Body of pancreas (tissue), 4 donors: ENCODE results near the gene CRYBB1. TPM values are rescaled to one million over a fixed set of nuclear protein-coding genes. Genes with fewer than 3 reads are reported as not detected.
A peak's percentile ranks its signal among the peaks of the same experiment; 100 is the strongest.

ENCODE experiments used
- ATAC-seq: fragments of 150-250 bp; one replicate; pipeline ENCODE4 v1.9.1; 2016
- DNase-seq, 4 donors: peaks; one replicate each; pipeline ENCODE4 v3.0.0-alpha.2; 2019
- H3K27ac ChIP-seq, 4 donors: fragments of 200-600 bp; sonication (generic); 1 replicate in 3 of 4; 2 replicates in 1 of 4; pipeline versions ENCODE4 v1.5.1 to v1.6.1; 2016 to 2019; ENCODE audit warnings: mild to moderate bottlenecking in 1 of 4, mixed read lengths in 1 of 4, moderate library complexity in 1 of 4
- H3K27me3 ChIP-seq, 2 donors: fragments of 200-600 bp; sonication (generic); one replicate each; pipeline ENCODE4 v1.6.0; 2016; ENCODE audit warnings: mild to moderate bottlenecking in 1 of 2
- H3K36me3 ChIP-seq, 2 donors: fragments of 200-600 bp; sonication (generic); replicated peaks in 1 of 2; 2 replicates each; pipeline ENCODE4 v1.5.1; 2016; ENCODE audit warnings: low read depth in 2 of 2; ENCODE audit not compliant: insufficient read depth in 1 of 2
- H3K4me1 ChIP-seq: fragments of 200-600 bp; sonication (generic); one replicate; pipeline ENCODE4 v1.6.0; 2016
- H3K4me3 ChIP-seq, 2 donors: fragments of 200-600 bp; sonication (generic); 1 replicate in 1 of 2; 2 replicates in 1 of 2; pipeline ENCODE4 v1.5.1; 2016 to 2019
- H3K9me3 ChIP-seq, 3 donors: fragments of 200-600 bp; sonication (generic); 1 replicate in 2 of 3; 2 replicates in 1 of 3; pipeline ENCODE4 v1.5.1; 2016
- POLR2A ChIP-seq, 3 donors: fragments of 450-650 bp; IDR thresholded peaks; one replicate each; pipeline ENCODE4 v1.6.1; 2016; ENCODE audit warnings: antibody characterized with exemption in 3 of 3, mild to moderate bottlenecking in 2 of 3
- WGBS, 2 donors: methylation state at CpG; one replicate each; pipeline ENCODE4 v1.1.5; 2017; 5-methylcytosine and 5-hydroxymethylcytosine counted together
- intact Hi-C: fragments of 100-400 bp; cut with DNase I; formaldehyde crosslinking; loops from one replicate; pipeline ENCODE4 v1.15.1; 2023
- total RNA-seq, 2 donors: library from RNA; depleted of rRNA; stranded (reverse); fragments of >200 nt; gene quantifications; one replicate each; pipeline ENCODE4 v1.1.0, GENCODE V29; 2016
- TF ChIP-seq, protein P1 (sequence below), 7 experiments: fragments of 450-650 bp in 4 of 7; fragments of 200-600 bp in 3 of 7; sonication (generic) in 3 of 7; IDR thresholded peaks; one replicate each; pipeline ENCODE4 v1.5.1; 2016 to 2019; ENCODE audit warnings: antibody characterized with exemption in 7 of 7

Gene CRYBB1
- total RNA-seq, 2 donors from 2014 or later: 0.52 TPM; not detected in 1

DNA sequence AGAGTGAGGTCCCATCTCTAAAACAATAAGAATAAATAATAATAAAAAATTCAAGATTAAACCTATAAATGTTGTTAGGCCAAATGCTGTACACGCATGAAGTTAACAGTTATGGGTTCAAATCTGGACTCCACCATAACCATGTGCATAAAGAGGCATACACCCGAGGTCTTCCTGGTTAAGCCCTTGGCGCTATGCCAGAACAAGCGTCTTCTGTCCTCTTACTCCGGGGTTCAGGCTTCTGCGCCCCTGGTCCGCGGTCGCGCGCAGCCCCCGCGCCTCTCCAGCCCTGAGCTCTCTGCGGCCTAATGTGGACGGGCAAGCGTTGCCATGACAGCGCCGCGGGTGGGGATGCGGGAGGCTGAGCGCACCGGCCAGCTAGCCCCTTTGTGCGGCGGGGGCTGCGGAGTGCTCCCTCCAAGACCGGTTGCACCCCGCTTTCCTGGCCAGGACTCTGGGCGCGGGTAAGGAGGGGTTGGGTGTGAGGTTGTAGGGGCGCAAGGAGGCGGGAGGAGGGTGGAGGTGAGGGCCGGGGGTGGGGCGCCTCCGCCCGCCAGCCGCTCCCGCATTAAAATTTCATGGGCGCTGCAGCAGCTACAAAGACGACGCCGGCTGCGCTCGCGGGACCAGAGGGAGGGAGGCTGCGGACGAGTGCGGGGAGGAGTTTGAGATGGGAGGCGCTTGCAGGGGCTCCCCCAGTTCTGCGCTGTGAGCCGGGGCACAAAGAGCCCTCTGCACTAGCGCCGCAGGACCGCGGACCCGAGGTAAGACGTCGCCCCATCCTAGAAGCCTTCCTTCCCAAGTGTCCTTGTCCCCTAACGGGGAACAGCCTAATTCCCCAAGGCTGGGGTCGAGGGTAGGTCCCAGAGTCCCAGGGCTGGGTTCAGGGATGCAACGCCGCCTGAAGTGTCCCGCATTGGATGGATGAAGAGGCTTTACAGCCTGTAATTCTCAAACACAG is 39.3 kb upstream of the CRYBB1 start, which contains the start of gene MIAT:
Gene MIAT (plus strand): TSS at position 698 of the 961 bp plus-strand sequence.
- intact Hi-C loops: no loop called here
- Histone ChIP-seq H3K4me3 (no peak within 1 kb of the TSS), H3K27ac (no peak within 1 kb of the TSS), H3K27me3 (peaks cover 0 to 29% of the 10 kb centered on the region in 2 donors), H3K9me3 (no peaks in the 10 kb centered on the region), H3K36me3 (no peaks in the 10 kb centered on the region), H3K4me1 (peaks cover 19% of the 10 kb centered on the region)
- TF ChIP-seq, protein P1, sequence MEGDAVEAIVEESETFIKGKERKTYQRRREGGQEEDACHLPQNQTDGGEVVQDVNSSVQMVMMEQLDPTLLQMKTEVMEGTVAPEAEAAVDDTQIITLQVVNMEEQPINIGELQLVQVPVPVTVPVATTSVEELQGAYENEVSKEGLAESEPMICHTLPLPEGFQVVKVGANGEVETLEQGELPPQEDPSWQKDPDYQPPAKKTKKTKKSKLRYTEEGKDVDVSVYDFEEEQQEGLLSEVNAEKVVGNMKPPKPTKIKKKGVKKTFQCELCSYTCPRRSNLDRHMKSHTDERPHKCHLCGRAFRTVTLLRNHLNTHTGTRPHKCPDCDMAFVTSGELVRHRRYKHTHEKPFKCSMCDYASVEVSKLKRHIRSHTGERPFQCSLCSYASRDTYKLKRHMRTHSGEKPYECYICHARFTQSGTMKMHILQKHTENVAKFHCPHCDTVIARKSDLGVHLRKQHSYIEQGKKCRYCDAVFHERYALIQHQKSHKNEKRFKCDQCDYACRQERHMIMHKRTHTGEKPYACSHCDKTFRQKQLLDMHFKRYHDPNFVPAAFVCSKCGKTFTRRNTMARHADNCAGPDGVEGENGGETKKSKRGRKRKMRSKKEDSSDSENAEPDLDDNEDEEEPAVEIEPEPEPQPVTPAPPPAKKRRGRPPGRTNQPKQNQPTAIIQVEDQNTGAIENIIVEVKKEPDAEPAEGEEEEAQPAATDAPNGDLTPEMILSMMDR (IDR thresholded peaks at IDR 0.05): no peak
- TF ChIP-seq POLR2A (IDR thresholded peaks at IDR 0.05): no peak
- DNase-seq (peak in 2 of 4 donors; percentile 23 to 37), ATAC-seq (peak; percentile 27)
- WGBS, 2 donors: 2 to 6% methylated on average over 11 to 62 of the region's 62 CpGs

- Histone ChIP-seq H3K27ac (no peak overlapping the region), H3K4me3 (no peak overlapping the region), H3K9me3 (no peaks in the 10 kb centered on the region), H3K4me1 (no peaks in the 10 kb centered on the region), H3K36me3 (no peaks in the 10 kb centered on the region), H3K27me3 (peaks cover 0 to under 1% of the 10 kb centered on the region in 2 donors)
- DNase-seq (no peak), ATAC-seq (no peak)
- intact Hi-C loops: no loop called here
- TF ChIP-seq, protein P1 (IDR thresholded peaks at IDR 0.05): no peak
- no peak for TF ChIP-seq POLR2A (IDR thresholded peaks at IDR 0.05)
- WGBS, 2 donors: 60 to 67% methylated on average over 10 of the region's 10 CpGs
Measured at GRCh38 chr22:26651815-26652214, 34.0 kb upstream of the CRYBB1 start.

DNA sequence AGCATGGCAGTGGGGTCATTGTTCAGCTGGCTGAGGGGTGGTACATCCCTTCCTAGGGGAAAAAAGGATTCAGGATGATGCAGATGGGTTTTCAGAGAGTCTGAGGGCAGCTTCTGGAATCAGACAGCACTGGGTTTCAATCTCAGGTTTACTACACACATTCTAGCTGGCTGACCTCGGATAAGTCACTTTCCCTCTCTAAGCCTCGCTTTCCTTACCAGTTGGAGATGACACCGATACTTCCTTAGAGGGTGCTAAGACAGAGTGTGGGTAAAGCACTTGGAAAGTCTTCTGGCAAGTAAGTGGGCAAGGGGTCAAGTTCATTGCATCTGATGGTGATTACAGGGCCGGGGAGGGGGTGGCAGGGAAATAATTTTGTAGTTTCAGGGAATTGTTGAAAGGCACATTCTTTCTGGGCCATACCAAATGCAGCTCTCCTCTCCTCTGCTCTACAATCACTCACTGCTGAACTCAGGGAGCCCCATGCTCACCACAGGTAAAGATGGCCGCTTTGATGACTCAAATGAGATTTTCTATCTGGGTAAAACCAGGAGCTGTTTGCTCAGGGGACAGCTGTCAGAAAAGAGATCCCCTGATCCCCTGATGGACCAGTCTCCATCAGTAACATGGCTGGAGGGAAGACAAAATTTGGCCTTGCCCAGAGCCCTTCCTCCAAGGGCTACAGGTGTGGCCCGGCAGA is 33.0 kb upstream of the CRYBB1 start:
- Histone ChIP-seq H3K4me1 (no peaks in the 10 kb centered on the region), H3K4me3 (no peak overlapping the region), H3K9me3 (no peaks in the 10 kb centered on the region), H3K27ac (no peak overlapping the region), H3K27me3 (no peaks in the 10 kb centered on the region), H3K36me3 (no peaks in the 10 kb centered on the region)
- 66 to 74% methylated on average over 6 of the region's 6 CpGs for WGBS, 2 donors
- ATAC-seq (no peak), DNase-seq (no peak)
- no peak for TF ChIP-seq POLR2A (IDR thresholded peaks at IDR 0.05)
- TF ChIP-seq, protein P1 (IDR thresholded peaks at IDR 0.05): no peak
- intact Hi-C loops: no loop called here

- TF ChIP-seq, protein P1 (IDR thresholded peaks at IDR 0.05): no peak
- TF ChIP-seq POLR2A (IDR thresholded peaks at IDR 0.05): no peak
- H3K4me1 ChIP-seq: peaks cover 5% of the 10 kb centered on the region
- WGBS, 2 donors: 62 to 79% methylated on average over 6 of the region's 6 CpGs
- H3K9me3 ChIP-seq: no peaks in the 10 kb centered on the region
- H3K27me3 ChIP-seq: no peaks in the 10 kb centered on the region
- DNase-seq (no peak), ATAC-seq (no peak)
- H3K4me3 ChIP-seq: no peak overlapping the region
- no peak overlapping the region for H3K27ac ChIP-seq
- no peaks in the 10 kb centered on the region for H3K36me3 ChIP-seq
- intact Hi-C loops: no loop called here
Measured at GRCh38 chr22:26648528-26649388, 30.9 kb upstream of the CRYBB1 start.
